ENCODE data around the gene IL16.
"Not testable (repeated sequence)": the region's sequence is repeated elsewhere in the genome, so short reads cannot be mapped to it uniquely, and the experiment has no call there.

The IL16 gene

GRCh38 chr15:81314378-81314777 is 117.7 kb downstream of the IL16 start:
- intact Hi-C loops (cut with DNase I), result no loop called here
- no peak for DNase-seq

DNA sequence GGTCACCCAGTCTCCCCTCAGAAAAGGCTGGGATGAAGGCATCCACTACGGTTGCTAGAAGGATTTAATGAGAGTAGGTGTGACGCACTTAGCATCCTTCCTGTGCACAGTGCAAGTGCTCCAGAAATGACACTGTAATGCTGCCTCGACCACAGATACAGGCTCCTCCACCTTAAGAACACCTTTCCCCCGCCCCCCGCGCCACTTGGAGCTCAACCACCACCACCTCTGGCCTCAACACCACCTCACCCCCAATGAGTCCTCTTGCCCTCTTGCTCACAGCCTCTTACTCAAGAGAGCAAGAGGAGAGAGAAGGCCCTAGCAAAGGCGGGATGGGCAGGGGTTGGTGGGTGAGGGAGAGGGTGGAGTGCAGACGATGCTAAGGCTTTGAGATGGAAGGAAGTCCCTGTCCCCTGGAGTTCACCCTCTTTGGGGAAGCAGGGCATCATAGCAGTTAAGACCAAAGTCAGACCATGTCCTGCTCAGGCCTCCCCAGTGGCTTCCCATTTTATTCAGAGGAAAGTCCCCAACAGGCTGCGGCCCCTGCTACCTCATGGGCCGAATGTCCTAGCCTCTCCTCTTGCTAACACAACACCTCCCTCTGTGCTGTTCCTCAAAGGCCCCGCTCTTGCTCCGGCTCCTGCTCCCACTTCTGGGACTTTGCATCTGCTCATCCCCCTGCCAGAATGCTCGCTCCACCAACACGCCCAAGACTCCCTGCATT is 118.9 kb downstream of the IL16 start:
- intact Hi-C loops (cut with DNase I), result no loop called here
- no peak for DNase-seq

GRCh38 chr15:81316267-81316666 is 119.6 kb downstream of the IL16 start:
- intact Hi-C loops (cut with DNase I), result no loop called here
- DNase-seq, result no peak

- intact Hi-C loops (cut with DNase I), result no loop called here
- peak in 1 of 42 donors; percentile 14 for DNase-seq
Measured at GRCh38 chr15:81317642-81318017, 121.0 kb downstream of the IL16 start.

DNA sequence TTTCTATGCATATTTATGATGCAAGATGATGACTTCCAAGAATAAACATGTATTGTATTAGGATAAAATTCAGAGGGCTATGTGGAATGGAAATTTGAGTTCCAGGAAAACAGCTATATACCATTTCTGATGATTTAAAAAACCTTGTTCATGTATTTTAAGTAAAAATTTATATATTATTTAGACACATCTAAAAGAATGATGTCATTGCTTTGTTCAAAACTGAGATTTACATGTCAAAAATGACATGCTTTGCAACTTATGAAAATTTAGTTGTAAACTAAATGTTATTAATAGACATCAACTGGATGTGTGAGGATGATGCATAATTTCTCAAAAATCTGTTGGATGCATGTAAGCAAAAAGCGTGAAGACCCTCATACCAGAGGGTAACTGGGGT is 125.0 kb downstream of the IL16 start:
- intact Hi-C loops (cut with DNase I), result no loop called here
- no peak for DNase-seq

- DNase-seq, result no peak
- intact Hi-C loops (cut with DNase I), result no loop called here
Measured at GRCh38 chr15:81322676-81323253, 126.1 kb downstream of the IL16 start.

GRCh38 chr15:81323559-81323943 is 126.9 kb downstream of the IL16 start:
- DNase-seq, result no peak
- intact Hi-C loops (cut with DNase I), result no loop called here

DNA sequence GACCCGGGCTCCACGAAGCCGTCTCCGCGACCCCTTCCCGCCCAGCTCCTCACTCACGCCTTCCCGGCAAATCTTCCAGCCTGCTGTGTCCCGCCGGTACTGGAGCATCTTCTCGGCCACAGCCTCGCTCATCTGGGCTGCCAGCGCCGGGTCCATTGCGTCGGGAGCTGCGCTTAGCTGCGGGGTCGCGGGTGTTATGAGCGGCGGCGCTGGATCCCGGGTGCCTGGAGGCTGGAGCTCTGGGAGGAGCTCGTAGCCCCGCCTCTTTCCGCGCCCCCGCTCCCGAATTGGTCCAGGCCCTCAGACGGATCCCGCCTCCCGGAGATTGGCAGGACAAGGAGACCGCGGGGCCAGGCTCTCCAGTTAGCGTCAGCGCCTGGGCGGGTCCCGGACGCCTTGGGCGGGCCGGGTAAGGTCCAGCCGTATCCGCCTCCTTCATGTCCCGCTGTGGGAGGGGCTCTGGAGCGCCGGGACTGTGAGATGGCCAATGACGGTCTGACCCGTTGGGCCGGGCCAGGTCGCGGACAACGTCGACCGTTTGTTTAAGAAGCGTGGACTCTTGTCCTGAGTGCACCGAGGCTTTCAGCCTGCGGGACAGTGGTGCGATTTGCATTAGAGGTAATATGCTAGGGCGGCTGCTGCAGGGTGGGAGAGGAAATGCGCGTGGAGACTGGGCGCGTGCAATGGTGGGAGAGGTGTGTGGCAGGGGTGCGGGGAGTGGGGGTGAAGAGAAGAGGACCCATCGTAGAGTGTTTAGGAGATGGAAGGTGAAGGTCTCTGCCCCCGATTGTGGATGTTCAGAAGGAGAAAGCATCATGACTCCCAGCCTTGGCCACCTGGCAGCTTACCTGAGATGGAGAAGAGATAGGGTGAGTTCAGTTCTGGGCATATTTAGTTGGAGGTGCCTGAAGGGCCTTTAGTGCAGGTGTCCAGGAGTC is 127.5 kb downstream of the IL16 start, which contains the start of gene STARD5:
TSS of gene STARD5 (minus strand) at position 198 of the 938 bp plus-strand sequence. CDS start at position 156, 42 bp downstream.
- intact Hi-C loops (cut with DNase I), result no loop called here
- DNase-seq, result peak; percentile 95 to 100 (median 99)

DNA sequence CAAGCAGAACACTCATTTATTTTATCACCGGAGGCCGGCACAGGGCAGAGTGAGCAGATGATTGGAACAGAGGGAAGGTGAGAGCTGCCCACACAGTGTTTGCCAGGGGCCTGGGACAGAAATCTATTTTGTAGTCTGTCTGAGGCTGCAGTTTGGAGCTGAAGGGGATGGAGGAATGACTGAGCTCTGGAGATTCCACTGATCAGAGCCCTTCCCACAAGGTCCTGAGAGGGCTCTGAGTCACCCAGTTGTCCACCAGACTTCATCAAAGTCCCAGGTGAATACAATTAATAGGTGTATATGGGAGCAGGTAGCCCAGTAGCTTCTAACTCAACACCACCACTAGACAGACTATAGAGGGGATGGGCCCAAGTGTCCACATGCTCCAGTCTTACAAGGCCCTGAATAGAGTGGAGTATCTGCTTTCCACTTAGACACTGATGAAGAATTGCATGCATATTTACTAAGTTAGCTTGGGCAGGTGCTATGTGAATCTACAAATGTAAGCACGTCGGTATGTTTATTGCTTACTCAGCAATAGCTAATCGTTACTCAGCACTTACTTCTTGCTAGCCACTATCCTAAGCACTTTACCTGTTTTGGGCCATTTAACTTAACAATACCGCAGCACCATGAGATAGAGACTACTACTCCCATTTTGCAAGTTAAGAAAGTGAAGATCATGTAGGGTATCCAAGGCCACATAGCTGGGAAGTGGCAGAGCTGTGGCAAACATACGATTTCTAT is 130.0 kb downstream of the IL16 start:
- DNase-seq, result no peak
- intact Hi-C loops (cut with DNase I), result no loop called here

GRCh38 chr15:81327516-81327915 is 130.8 kb downstream of the IL16 start:
- no peak for DNase-seq
- intact Hi-C loops (cut with DNase I), result no loop called here

- DNase-seq, result no peak
- intact Hi-C loops (cut with DNase I), result no loop called here
Measured at GRCh38 chr15:81329446-81329845, 132.8 kb downstream of the IL16 start.

- no peak for DNase-seq
- intact Hi-C loops (cut with DNase I), result no loop called here
Measured at GRCh38 chr15:81330366-81331090, 133.8 kb downstream of the IL16 start.

- peak in 1 of 42 donors; percentile 21 for DNase-seq
- intact Hi-C loops (cut with DNase I), result not testable (repeated sequence)
Measured at GRCh38 chr15:81331141-81331540, 134.5 kb downstream of the IL16 start.

GRCh38 chr15:81331600-81331999 is 134.9 kb downstream of the IL16 start:
- intact Hi-C loops (cut with DNase I), result no loop called here
- peak in 1 of 42 donors; percentile 26 for DNase-seq

- intact Hi-C loops (cut with DNase I), result no loop called here
- DNase-seq, result peak in 1 of 42 donors; percentile 37
Measured at GRCh38 chr15:81332326-81332725, 135.6 kb downstream of the IL16 start.

GRCh38 chr15:81333363-81333762 is 136.7 kb downstream of the IL16 start:
- DNase-seq, result peak in 1 of 42 donors; percentile 12
- intact Hi-C loops (cut with DNase I), result no loop called here

DNA sequence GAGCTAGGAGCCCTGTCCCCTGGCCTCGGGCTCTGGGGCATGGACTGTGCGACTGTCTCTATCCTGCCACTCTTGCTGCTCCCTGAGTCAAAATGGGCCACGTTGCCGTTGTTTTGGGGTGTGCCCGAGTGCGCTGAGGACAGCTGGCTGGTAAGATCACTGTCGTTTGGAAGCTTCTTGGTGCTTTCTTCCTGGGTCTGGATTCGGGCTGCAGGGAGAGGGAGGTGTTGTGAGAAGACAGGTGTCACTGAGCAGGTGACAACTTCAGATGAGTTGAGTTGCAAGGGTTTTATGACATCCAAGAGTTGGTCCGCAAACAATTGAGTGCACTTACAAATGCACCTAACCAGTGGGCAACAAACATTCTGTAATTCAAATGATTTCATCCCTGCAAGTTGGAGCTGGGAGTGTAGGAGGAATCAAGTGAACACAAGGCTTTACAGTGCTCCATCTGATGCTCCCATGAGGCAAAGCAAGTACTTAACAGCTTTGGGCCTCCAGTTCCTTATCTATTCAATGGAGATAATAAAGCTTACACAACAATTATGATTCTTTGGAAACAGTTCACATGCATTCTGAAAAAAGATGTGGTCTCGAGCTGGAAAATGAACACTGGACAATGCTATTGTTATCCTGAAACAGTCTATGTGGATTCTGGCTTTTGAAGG is 138.2 kb downstream of the IL16 start:
- DNase-seq, result peak in 1 of 42 donors; percentile 31
- intact Hi-C loops (cut with DNase I), result no loop called here

GRCh38 chr15:81335631-81336030 is 139.0 kb downstream of the IL16 start:
- peak in 1 of 42 donors; percentile 26 for DNase-seq
- intact Hi-C loops (cut with DNase I), result no loop called here

Measured in head of caudate nucleus (tissue), 42 donors.